Heart left ventricle (tissue), 13 donors: ENCODE data around the gene ERCC2.

Experiments
- POLR2A ChIP-seq, 2 donors: fragments of 450-650 bp; IDR thresholded peaks; one replicate each; pipeline ENCODE4 v1.6.1; 2017; ENCODE audit warnings: antibody characterized with exemption in 2 of 2, mild to moderate bottlenecking in 2 of 2, moderate library complexity in 2 of 2
- TF ChIP-seq, protein P1 (sequence below), 12 donors: fragments of 200-600 bp; sonication (generic) in 4 of 12; IDR thresholded peaks; one replicate each; pipeline versions ENCODE4 v1.5.0 to v1.8.0; 2018 to 2022; ENCODE audit warnings: antibody characterized with exemption in 12 of 12, mild to moderate bottlenecking in 5 of 12
- donor health status: ischemic (EF 13 %, LVEDD 7.1; RV severe dilation, severe dysfunction).
- donor health status: DM: no; HTN: yes; CAD: no.
- donor health status: DM: no; HTN: no; CAD: no.
- donor health status: ischemic (EF 25% LVEDD 6.9; RV normal size, moderate dysfunction).
- donor health status: ischemic (EF 25% LVEDD 5.7; RV mildly dilated, moderate dysfunction).
- donor health status: ischemic (EF 35%, LVEDD 5.7; RV mildly dilated, moderate dysfunction).
- donor health status: nonischemic (EF 11% LVEDD 7.7; RV severe dilation, severe dysfunction).
- donor health status: DM: yes; HTN: yes; CAD: no.
- donor health status: PGD.
- donor health status: ischemic (EF 29% LVEDD 5.4; RV normal size, mild dysfunction).
- donor health status: nonischemic (EF 23%, LVEDD 6.1; RV moderate dilation, normal function).

DNA sequence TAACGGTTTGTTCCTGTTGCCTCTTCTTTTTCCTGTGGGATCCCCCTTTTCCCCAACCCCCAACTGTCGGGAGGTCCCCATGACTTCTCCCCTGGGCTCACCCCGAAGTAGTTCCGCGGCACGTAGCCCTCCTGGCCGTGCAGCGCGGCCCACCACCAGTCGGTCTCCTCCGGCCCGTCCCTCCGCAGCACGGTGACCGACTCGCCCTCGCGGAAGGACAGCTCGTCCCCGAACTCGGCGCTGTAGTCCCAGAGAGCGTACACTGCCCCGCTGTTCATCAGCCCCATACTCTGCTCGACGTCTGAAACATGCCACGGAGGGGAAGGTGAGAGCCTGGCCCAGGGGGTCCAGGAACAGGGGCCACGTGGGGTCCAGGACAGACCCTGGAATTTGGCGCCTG lies 12.1 kb upstream of the ERCC2 start:
- TF ChIP-seq, protein P1, sequence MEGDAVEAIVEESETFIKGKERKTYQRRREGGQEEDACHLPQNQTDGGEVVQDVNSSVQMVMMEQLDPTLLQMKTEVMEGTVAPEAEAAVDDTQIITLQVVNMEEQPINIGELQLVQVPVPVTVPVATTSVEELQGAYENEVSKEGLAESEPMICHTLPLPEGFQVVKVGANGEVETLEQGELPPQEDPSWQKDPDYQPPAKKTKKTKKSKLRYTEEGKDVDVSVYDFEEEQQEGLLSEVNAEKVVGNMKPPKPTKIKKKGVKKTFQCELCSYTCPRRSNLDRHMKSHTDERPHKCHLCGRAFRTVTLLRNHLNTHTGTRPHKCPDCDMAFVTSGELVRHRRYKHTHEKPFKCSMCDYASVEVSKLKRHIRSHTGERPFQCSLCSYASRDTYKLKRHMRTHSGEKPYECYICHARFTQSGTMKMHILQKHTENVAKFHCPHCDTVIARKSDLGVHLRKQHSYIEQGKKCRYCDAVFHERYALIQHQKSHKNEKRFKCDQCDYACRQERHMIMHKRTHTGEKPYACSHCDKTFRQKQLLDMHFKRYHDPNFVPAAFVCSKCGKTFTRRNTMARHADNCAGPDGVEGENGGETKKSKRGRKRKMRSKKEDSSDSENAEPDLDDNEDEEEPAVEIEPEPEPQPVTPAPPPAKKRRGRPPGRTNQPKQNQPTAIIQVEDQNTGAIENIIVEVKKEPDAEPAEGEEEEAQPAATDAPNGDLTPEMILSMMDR (IDR thresholded peaks at IDR 0.05): no peak
- TF ChIP-seq POLR2A (IDR thresholded peaks at IDR 0.05): no peak
